ENCODE results near the gene NEMP2. TPM values are rescaled to one million over a fixed set of nuclear protein-coding genes. Genes with fewer than 3 reads are reported as not detected.

The NEMP2 gene
- total and polyA plus RNA-seq, 10 donors = 0.89 to 19.2 (median 10.7) TPM

- no peak for DNase-seq
- Histone ChIP-seq H3K27ac (no peak overlapping the region), H3K9me3 (no peaks in the 10 kb centered on the region), H3K36me3 (peaks cover 0 to 96% (median 40%) of the 10 kb centered on the region in 6 donors), H3K4me3 (no peak overlapping the region), H3K27me3 (replicated peaks in 1 of 7) (no peaks in the 10 kb centered on the region), H3K4me1 (peaks cover 2 to 48% (median 22%) of the 10 kb centered on the region in 6 donors)
- 95 to 99% (median 97%) methylated on average over 3 of the region's 3 CpGs for WGBS, 5 donors
- TF ChIP-seq POLR2A (IDR thresholded peaks at IDR 0.05) = no peak
- no peak for TF ChIP-seq CTCF (IDR thresholded peaks at IDR 0.05 in 8 of 11, conservative IDR thresholded peaks at IDR 0.05 in 3 of 11)
- TF ChIP-seq POLR2AphosphoS5 (IDR thresholded peaks at IDR 0.05) = no peak
- intact Hi-C loops (cut with DNase I; ENCODE audit: low total_unique reads) = no loop called here
These were observed 29.6 kb downstream of the NEMP2 start for GRCh38 chr2:190504912-190505311.

GRCh38 chr2:190503088-190503487 is 31.4 kb downstream of the NEMP2 start:
- WGBS, 5 donors = 69 to 100% (median 76%) methylated on average over 3 of the region's 3 CpGs
- Histone ChIP-seq H3K36me3 (peaks cover 0 to 96% (median 44%) of the 10 kb centered on the region in 6 donors), H3K9me3 (no peaks in the 10 kb centered on the region), H3K27me3 (replicated peaks in 1 of 7) (no peaks in the 10 kb centered on the region), H3K4me1 (peaks cover 2 to 45% (median 22%) of the 10 kb centered on the region in 6 donors), H3K27ac (peak overlapping the region in 7 of 8 donors; percentile 48 to 71 (median 62)), H3K4me3 (no peak overlapping the region)
- TF ChIP-seq POLR2AphosphoS5 (IDR thresholded peaks at IDR 0.05) (no peak), POLR2A (IDR thresholded peaks at IDR 0.05) (no peak), CTCF (IDR thresholded peaks at IDR 0.05 in 8 of 11, conservative IDR thresholded peaks at IDR 0.05 in 3 of 11) (no peak)
- no peak for DNase-seq
- intact Hi-C loops (cut with DNase I; ENCODE audit: low total_unique reads) = no loop called here

GRCh38 chr2:190501702-190502407 is 32.7 kb downstream of the NEMP2 start:
- Histone ChIP-seq H3K27ac (peak overlapping the region in 7 of 8 donors; percentile 30 to 71 (median 62)), H3K9me3 (no peaks in the 10 kb centered on the region), H3K36me3 (peaks cover 0 to 98% (median 47%) of the 10 kb centered on the region in 6 donors), H3K4me3 (no peak overlapping the region), H3K4me1 (peaks cover 2 to 35% (median 12%) of the 10 kb centered on the region in 6 donors), H3K27me3 (replicated peaks in 1 of 7) (no peaks in the 10 kb centered on the region)
- WGBS, 5 donors = 61 to 78% (median 67%) methylated on average over 3 of the region's 3 CpGs
- TF ChIP-seq POLR2AphosphoS5 (IDR thresholded peaks at IDR 0.05) (no peak), POLR2A (IDR thresholded peaks at IDR 0.05) (no peak), CTCF (IDR thresholded peaks at IDR 0.05 in 8 of 11, conservative IDR thresholded peaks at IDR 0.05 in 3 of 11) (no peak)
- intact Hi-C loops (cut with DNase I; ENCODE audit: low total_unique reads) = no loop called here
- DNase-seq = no peak

- 64 to 83% (median 77%) methylated on average over 5 of the region's 5 CpGs for WGBS, 5 donors
- no peak for DNase-seq
- Histone ChIP-seq H3K4me3 (no peak overlapping the region), H3K36me3 (peaks cover 0 to 96% (median 47%) of the 10 kb centered on the region in 6 donors), H3K4me1 (peaks cover 0 to 29% (median 8%) of the 10 kb centered on the region in 6 donors), H3K9me3 (no peaks in the 10 kb centered on the region), H3K27ac (peak overlapping the region in 6 of 8 donors; percentile 5 to 71 (median 62)), H3K27me3 (replicated peaks in 1 of 7) (no peaks in the 10 kb centered on the region)
- intact Hi-C loops (cut with DNase I; ENCODE audit: low total_unique reads) = no loop called here
- TF ChIP-seq POLR2AphosphoS5 (IDR thresholded peaks at IDR 0.05) = no peak
- no peak for TF ChIP-seq CTCF (IDR thresholded peaks at IDR 0.05 in 8 of 11, conservative IDR thresholded peaks at IDR 0.05 in 3 of 11)
- no peak for TF ChIP-seq POLR2A (IDR thresholded peaks at IDR 0.05)
These were observed 33.3 kb downstream of the NEMP2 start for GRCh38 chr2:190501231-190501630.

All from spleen (tissue), 11 donors.